OCI-LY7 (cell line): ENCODE data around the gene TSG101.

Source experiments
- EZH2phosphoT487 ChIP-seq: fragments of 200-600 bp; sonication (generic); IDR thresholded peaks from 2 replicates; pipeline ENCODE4 v1.6.1; 2018; ENCODE audit warnings: low read depth, borderline replicate concordance, mild to moderate bottlenecking, mixed run types, antibody characterized with exemption, low read length, moderate library complexity, mixed read lengths
- TF ChIP-seq, protein P1 (sequence below): fragments of 200-600 bp; sonication (generic); conservative IDR thresholded peaks from 2 replicates; pipeline ENCODE4 v1.5.1; 2014; ENCODE audit warnings: mild to moderate bottlenecking, antibody characterized with exemption, low read length, moderate library complexity, mixed read lengths

DNA sequence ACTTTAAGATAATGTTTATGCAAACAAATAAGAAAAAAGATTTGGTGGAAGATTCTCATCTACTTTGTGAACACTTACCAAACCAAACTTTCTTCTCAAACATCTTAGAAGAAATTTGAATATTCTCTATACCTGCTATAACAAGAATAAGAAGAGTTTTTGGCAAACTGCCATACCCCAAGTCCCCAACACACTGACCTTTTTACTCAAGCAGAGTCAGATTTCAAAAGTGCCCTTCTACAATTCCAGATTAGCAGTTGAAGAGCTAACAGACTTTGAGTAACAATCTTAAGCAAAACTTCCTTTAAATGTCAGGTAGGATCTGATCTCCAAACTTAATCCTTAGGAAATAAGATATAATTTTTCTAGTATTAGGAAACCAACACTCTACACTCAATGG lies 33.9 kb downstream of the TSG101 start:
- TF ChIP-seq, protein P1, sequence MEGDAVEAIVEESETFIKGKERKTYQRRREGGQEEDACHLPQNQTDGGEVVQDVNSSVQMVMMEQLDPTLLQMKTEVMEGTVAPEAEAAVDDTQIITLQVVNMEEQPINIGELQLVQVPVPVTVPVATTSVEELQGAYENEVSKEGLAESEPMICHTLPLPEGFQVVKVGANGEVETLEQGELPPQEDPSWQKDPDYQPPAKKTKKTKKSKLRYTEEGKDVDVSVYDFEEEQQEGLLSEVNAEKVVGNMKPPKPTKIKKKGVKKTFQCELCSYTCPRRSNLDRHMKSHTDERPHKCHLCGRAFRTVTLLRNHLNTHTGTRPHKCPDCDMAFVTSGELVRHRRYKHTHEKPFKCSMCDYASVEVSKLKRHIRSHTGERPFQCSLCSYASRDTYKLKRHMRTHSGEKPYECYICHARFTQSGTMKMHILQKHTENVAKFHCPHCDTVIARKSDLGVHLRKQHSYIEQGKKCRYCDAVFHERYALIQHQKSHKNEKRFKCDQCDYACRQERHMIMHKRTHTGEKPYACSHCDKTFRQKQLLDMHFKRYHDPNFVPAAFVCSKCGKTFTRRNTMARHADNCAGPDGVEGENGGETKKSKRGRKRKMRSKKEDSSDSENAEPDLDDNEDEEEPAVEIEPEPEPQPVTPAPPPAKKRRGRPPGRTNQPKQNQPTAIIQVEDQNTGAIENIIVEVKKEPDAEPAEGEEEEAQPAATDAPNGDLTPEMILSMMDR = no peak
- TF ChIP-seq EZH2phosphoT487 = no peak
